Ectodermal cell (in vitro differentiated cells): ENCODE data around the gene TET1.

Experiments
- H3K27ac ChIP-seq: 2 replicates; pipeline ENCODE4 v1.7.0; 2013; ENCODE audit warnings: mild to moderate bottlenecking, low read depth, low read length; ENCODE audit not compliant: insufficient read depth, poor library complexity, severe bottlenecking
- H3K27me3 ChIP-seq: 2 replicates; pipeline ENCODE4 v1.7.0; 2013; ENCODE audit warnings: mild to moderate bottlenecking, low read length; ENCODE audit not compliant: insufficient read depth, control insufficient read depth, poor library complexity, severe bottlenecking
- H3K36me3 ChIP-seq: one replicate; pipeline ENCODE4 v1.7.0; 2013; ENCODE audit warnings: low read length; ENCODE audit not compliant: control insufficient read depth, insufficient read depth
- H3K4me1 ChIP-seq: one replicate; pipeline ENCODE4 v1.7.0; 2013; ENCODE audit warnings: low read length; ENCODE audit not compliant: control insufficient read depth, insufficient read depth
- H3K4me3 ChIP-seq: 2 replicates; pipeline ENCODE4 v1.7.0; 2013; ENCODE audit warnings: low read depth, low read length, control low read depth; ENCODE audit not compliant: insufficient read depth
- H3K9me3 ChIP-seq: 2 replicates; pipeline ENCODE4 v1.7.0; 2013; ENCODE audit warnings: mild to moderate bottlenecking, low read length, moderate library complexity; ENCODE audit not compliant: control insufficient read depth
- WGBS, 2 experiments: methylation state at CpG; one replicate each; pipeline ENCODE4 v1.1.7; 2013; ENCODE audit warnings: missing lambda C conversion rate in 2 of 2; 5-methylcytosine and 5-hydroxymethylcytosine counted together

TET1 gene

GRCh38 chr10:68543004-68543918 lies 16.9 kb upstream of the TET1 start:
- H3K27me3 ChIP-seq, result no peaks in the 10 kb centered on the region
- no peak overlapping the region for H3K4me3 ChIP-seq
- no peaks in the 10 kb centered on the region for H3K9me3 ChIP-seq
- no peaks in the 10 kb centered on the region for H3K36me3 ChIP-seq
- no peaks in the 10 kb centered on the region for H3K4me1 ChIP-seq
- no peak overlapping the region for H3K27ac ChIP-seq
- WGBS, 2 experiments, result 92 to 94% methylated on average over 5 of the region's 5 CpGs

GRCh38 chr10:68550747-68551411 lies 9.3 kb upstream of the TET1 start:
- H3K36me3 ChIP-seq, result no peaks in the 10 kb centered on the region
- 81 to 83% methylated on average over 5 of the region's 5 CpGs for WGBS, 2 experiments
- no peak overlapping the region for H3K27ac ChIP-seq
- no peaks in the 10 kb centered on the region for H3K9me3 ChIP-seq
- no peaks in the 10 kb centered on the region for H3K27me3 ChIP-seq
- H3K4me1 ChIP-seq, result no peaks in the 10 kb centered on the region
- H3K4me3 ChIP-seq, result no peak overlapping the region

GRCh38 chr10:68553138-68553537 lies 7.0 kb upstream of the TET1 start:
- Histone ChIP-seq H3K27me3 (no peaks in the 10 kb centered on the region), H3K36me3 (no peaks in the 10 kb centered on the region), H3K9me3 (no peaks in the 10 kb centered on the region), H3K4me1 (no peaks in the 10 kb centered on the region), H3K4me3 (no peak overlapping the region), H3K27ac (no peak overlapping the region)
- 76 to 84% methylated on average over 5 to 6 of the region's 6 CpGs for WGBS, 2 experiments

- H3K9me3 ChIP-seq, result no peaks in the 10 kb centered on the region
- H3K4me1 ChIP-seq, result no peaks in the 10 kb centered on the region
- no peaks in the 10 kb centered on the region for H3K36me3 ChIP-seq
- 96 to 97% methylated on average over 3 of the region's 3 CpGs for WGBS, 2 experiments
- no peak overlapping the region for H3K4me3 ChIP-seq
- H3K27me3 ChIP-seq, result no peaks in the 10 kb centered on the region
- no peak overlapping the region for H3K27ac ChIP-seq
These were observed 6.5 kb upstream of the TET1 start for GRCh38 chr10:68553599-68553998.

GRCh38 chr10:68558478-68558877 lies 1.7 kb upstream of the TET1 start:
- H3K27ac ChIP-seq, result no peak overlapping the region
- H3K9me3 ChIP-seq, result no peaks in the 10 kb centered on the region
- peaks cover 4% of the 10 kb centered on the region for H3K4me1 ChIP-seq
- WGBS, 2 experiments, result 93 to 94% methylated on average over 2 of the region's 2 CpGs
- no peak overlapping the region for H3K4me3 ChIP-seq
- H3K27me3 ChIP-seq, result no peaks in the 10 kb centered on the region
- no peaks in the 10 kb centered on the region for H3K36me3 ChIP-seq

- WGBS, 2 experiments, result 85 to 94% methylated on average over 3 of the region's 4 CpGs
- Histone ChIP-seq H3K4me3 (no peak overlapping the region), H3K4me1 (peaks cover 4% of the 10 kb centered on the region)
These were observed 886 bp upstream of the TET1 start for GRCh38 chr10:68559251-68559650.

GRCh38 chr10:68559841-68560185 lies 324 bp upstream of the TET1 start:
- Histone ChIP-seq H3K9me3 (no peaks in the 10 kb centered on the region), H3K36me3 (no peaks in the 10 kb centered on the region), H3K27ac (no peak overlapping the region), H3K4me3 (peak overlapping the region; percentile 86), H3K27me3 (no peaks in the 10 kb centered on the region), H3K4me1 (peaks cover 4% of the 10 kb centered on the region)
- WGBS, 2 experiments, result 38 to 40% methylated on average over 6 of the region's 6 CpGs

More at GRCh38 chr10:68559251-68559650, 886 bp upstream of the TET1 start:
- Histone ChIP-seq H3K9me3 (no peaks in the 10 kb centered on the region), H3K27ac (no peak overlapping the region), H3K27me3 (no peaks in the 10 kb centered on the region), H3K36me3 (no peaks in the 10 kb centered on the region)

GRCh38 chr10:68560943-68561864 lies 1.1 kb downstream of the TET1 start:
- WGBS, 2 experiments, result 0 to 1% methylated on average over 46 to 51 of the region's 55 CpGs
- peak overlapping the region; percentile 52 for H3K27ac ChIP-seq

GRCh38 chr10:68561865-68562649 lies 1.9 kb downstream of the TET1 start:
- Histone ChIP-seq H3K9me3 (no peaks in the 10 kb centered on the region), H3K4me1 (peaks cover 8% of the 10 kb centered on the region), H3K27me3 (no peaks in the 10 kb centered on the region), H3K36me3 (no peaks in the 10 kb centered on the region), H3K27ac (peak overlapping the region; percentile 56), H3K4me3 (peak overlapping the region; percentile 86)
- 0% methylated on average over 28 of the region's 28 CpGs for WGBS, 2 experiments

More at GRCh38 chr10:68560943-68561864, 1.1 kb downstream of the TET1 start:
- Histone ChIP-seq H3K4me3 (peak overlapping the region; percentile 86), H3K27me3 (no peaks in the 10 kb centered on the region), H3K36me3 (no peaks in the 10 kb centered on the region), H3K9me3 (no peaks in the 10 kb centered on the region), H3K4me1 (peaks cover 8% of the 10 kb centered on the region)
